Left lobe of liver (tissue), 2 donors: ENCODE data around the gene ACTR8. TPM values are rescaled to one million over a fixed set of nuclear protein-coding genes. Genes with fewer than 3 reads are reported as not detected.
A peak's percentile ranks its signal among the peaks of the same experiment; 100 is the strongest.

Experiments used
- ATAC-seq: fragments of 200-7000 bp; cut with Tn5 transposase; one replicate; pipeline ENCODE4 v1.9.1; 2020; ENCODE audit warnings: mild to moderate bottlenecking, moderate library complexity
- DNase-seq: peaks from one replicate; pipeline ENCODE4 v3.0.0-alpha.2; 2020; ENCODE audit warnings: low spot score
- total RNA-seq: library from RNA; stranded (reverse); gene quantifications from one replicate; pipeline ENCODE4 v1.2.1, GENCODE V29; 2021
- donor health status: DM: no; HTN: no; CAD: no; lungs with moderate emphysema.
- donor health status: DM: no; HTN: yes; CAD: no.

The ACTR8 gene
- total RNA-seq, 1 donor from 2014 or later: 9.9 TPM

- DNase-seq (peak; percentile 42), ATAC-seq (peak; percentile 46)
Measured at GRCh38 chr3:53818221-53819162, 63.5 kb downstream of the ACTR8 start.

DNA sequence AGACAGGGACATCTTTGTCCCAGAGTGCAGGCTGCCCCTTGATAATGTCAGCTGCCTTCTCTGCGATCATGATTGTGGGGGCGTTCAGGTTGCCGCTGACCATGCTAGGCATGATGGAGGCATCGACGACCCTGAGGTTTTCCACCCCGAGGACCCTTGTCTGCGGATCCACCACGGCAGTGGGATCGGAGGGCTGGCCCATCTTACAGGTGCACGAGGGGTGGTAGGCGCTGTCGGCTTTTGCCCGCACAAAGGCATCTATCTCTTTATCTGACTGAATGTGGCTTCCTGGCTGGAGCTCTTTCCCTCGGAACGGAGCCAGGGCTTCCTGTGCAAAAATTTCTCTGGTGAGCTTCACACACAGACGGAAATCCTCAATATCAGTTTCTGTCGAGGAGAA lies 64.1 kb downstream of the ACTR8 start:
- DNase-seq: peak; percentile 42
- no peak for ATAC-seq

- ATAC-seq (no peak), DNase-seq (peak; percentile 38)
Measured at GRCh38 chr3:53817211-53817610, 64.7 kb downstream of the ACTR8 start.

Other genes starting within 250 kb of the ACTR8 start
- gene CHDH, start 35.7 kb downstream of the ACTR8 start, total RNA-seq: 44.7 TPM
- 23.2 TPM for gene IL17RB, start 35.6 kb downstream of the ACTR8 start, total RNA-seq
- 30.3 TPM for gene SELENOK, start 9.7 kb upstream of the ACTR8 start, total RNA-seq
- gene CACNA2D3, start 240.4 kb upstream of the ACTR8 start, total RNA-seq: 0.10 TPM